SU-DHL-6 (cell line): ENCODE results near the gene SPTLC2.
"Not testable (repeated sequence)": the region's sequence is repeated elsewhere in the genome, so short reads cannot be mapped to it uniquely, and the experiment has no call there.

Experiments
- H2AFZ ChIP-seq: fragments of 200-600 bp; sonication (generic); 2 replicates; pipeline ENCODE4 v1.6.1; 2014; ENCODE audit warnings: low read depth, mild to moderate bottlenecking, moderate library complexity, mixed read lengths, antibody characterized with exemption, low read length; ENCODE audit not compliant: severe bottlenecking
- H3F3A ChIP-seq: fragments of 200-600 bp; shearing (Covaris generic); 2 replicates; pipeline ENCODE4 v1.6.0; 2016; ENCODE audit warnings: antibody characterized with exemption, mild to moderate bottlenecking; ENCODE audit not compliant: insufficient read depth
- H3K27ac ChIP-seq: fragments of 200-600 bp; sonication (generic); 2 replicates; pipeline ENCODE4 v1.5.1; 2016; ENCODE audit warnings: low read depth, mild to moderate bottlenecking, low read length, moderate library complexity, mixed read lengths
- H3K27me3 ChIP-seq: fragments of 200-600 bp; sonication (generic), shearing (Covaris generic); 2 replicates; pipeline ENCODE4 v1.6.0; 2014; ENCODE audit warnings: mild to moderate bottlenecking, low read length
- H3K36me3 ChIP-seq: fragments of 200-600 bp; sonication (generic); 2 replicates; pipeline ENCODE4 v1.6.1; 2014; ENCODE audit warnings: mild to moderate bottlenecking, low read length, mixed read lengths
- H3K4me2 ChIP-seq: fragments of 300-600, 200-600 bp; shearing (Covaris generic), sonication (generic); 2 replicates; pipeline ENCODE4 v1.6.0; 2014; ENCODE audit warnings: low read length, low read depth, mild to moderate bottlenecking; ENCODE audit not compliant: poor library complexity, severe bottlenecking
- H3K4me3 ChIP-seq: fragments of 200-600 bp; sonication (generic); 2 replicates; pipeline ENCODE4 v1.5.1; 2014; ENCODE audit warnings: antibody characterized with exemption, low read length, mild to moderate bottlenecking, mixed read lengths; ENCODE audit not compliant: insufficient read depth, poor library complexity, severe bottlenecking
- H3K79me2 ChIP-seq: fragments of 200-600 bp; sonication (generic); 2 replicates; pipeline ENCODE4 v1.6.1; 2014; ENCODE audit warnings: mild to moderate bottlenecking, low read length, moderate library complexity; ENCODE audit not compliant: insufficient read depth
- H3K9ac ChIP-seq: fragments of 200-600 bp; sonication (generic); 2 replicates; pipeline ENCODE4 v1.7.0; 2014; ENCODE audit warnings: mild to moderate bottlenecking, low read length
- H3K9me2 ChIP-seq: fragments of 200-600 bp; sonication (generic); replicated peaks from 2 replicates; pipeline ENCODE4 v1.6.1; 2014; ENCODE audit warnings: low read length; ENCODE audit not compliant: insufficient read depth
- H3K9me3 ChIP-seq: fragments of 200-600 bp; sonication (generic); 2 replicates; pipeline ENCODE4 v1.6.1; 2014; ENCODE audit warnings: low read length, mixed read lengths; ENCODE audit not compliant: insufficient read depth
- H4K20me1 ChIP-seq: fragments of 200-600 bp; sonication (generic); 2 replicates; pipeline ENCODE4 v1.6.1; 2014; ENCODE audit warnings: low read depth, mild to moderate bottlenecking, antibody characterized with exemption, low read length, moderate library complexity, mixed read lengths
- EZH2phosphoT487 ChIP-seq: fragments of 200-600 bp; sonication (generic), shearing (Covaris generic); conservative IDR thresholded peaks from 2 replicates; pipeline ENCODE4 v1.6.1; 2018; ENCODE audit warnings: mild to moderate bottlenecking, antibody characterized with exemption, low read length, moderate library complexity, mixed read lengths
- TF ChIP-seq, protein P1 (sequence below): fragments of 200-600 bp; sonication (generic); IDR thresholded peaks from one replicate; pipeline ENCODE4 v1.5.1; 2017; ENCODE audit warnings: antibody characterized with exemption, mild to moderate bottlenecking, low read length, moderate library complexity; ENCODE audit not compliant: insufficient read depth, poor library complexity, severe bottlenecking

The SPTLC2 gene

GRCh38 chr14:77531071-77531470, 85.4 kb downstream of the SPTLC2 start:
- Histone ChIP-seq H3K4me3 (no peak overlapping the region), H3K4me2 (no peak overlapping the region), H3K27ac (no peak overlapping the region)

GRCh38 chr14:77529963-77530362, 86.5 kb downstream of the SPTLC2 start:
- TF ChIP-seq, protein P1, sequence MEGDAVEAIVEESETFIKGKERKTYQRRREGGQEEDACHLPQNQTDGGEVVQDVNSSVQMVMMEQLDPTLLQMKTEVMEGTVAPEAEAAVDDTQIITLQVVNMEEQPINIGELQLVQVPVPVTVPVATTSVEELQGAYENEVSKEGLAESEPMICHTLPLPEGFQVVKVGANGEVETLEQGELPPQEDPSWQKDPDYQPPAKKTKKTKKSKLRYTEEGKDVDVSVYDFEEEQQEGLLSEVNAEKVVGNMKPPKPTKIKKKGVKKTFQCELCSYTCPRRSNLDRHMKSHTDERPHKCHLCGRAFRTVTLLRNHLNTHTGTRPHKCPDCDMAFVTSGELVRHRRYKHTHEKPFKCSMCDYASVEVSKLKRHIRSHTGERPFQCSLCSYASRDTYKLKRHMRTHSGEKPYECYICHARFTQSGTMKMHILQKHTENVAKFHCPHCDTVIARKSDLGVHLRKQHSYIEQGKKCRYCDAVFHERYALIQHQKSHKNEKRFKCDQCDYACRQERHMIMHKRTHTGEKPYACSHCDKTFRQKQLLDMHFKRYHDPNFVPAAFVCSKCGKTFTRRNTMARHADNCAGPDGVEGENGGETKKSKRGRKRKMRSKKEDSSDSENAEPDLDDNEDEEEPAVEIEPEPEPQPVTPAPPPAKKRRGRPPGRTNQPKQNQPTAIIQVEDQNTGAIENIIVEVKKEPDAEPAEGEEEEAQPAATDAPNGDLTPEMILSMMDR = no peak
- no peak for TF ChIP-seq EZH2phosphoT487
- no peak overlapping the region for H3K4me2 ChIP-seq
- no peaks in the 10 kb centered on the region for H3K79me2 ChIP-seq
- H3K4me3 ChIP-seq = no peak overlapping the region
- no peaks in the 10 kb centered on the region for H3K9me2 ChIP-seq
- no peaks in the 10 kb centered on the region for H3K9me3 ChIP-seq
- no peaks in the 10 kb centered on the region for H3K27me3 ChIP-seq
- H3K9ac ChIP-seq = no peak overlapping the region
- no peaks in the 10 kb centered on the region for H3K36me3 ChIP-seq
- H3F3A ChIP-seq = peaks cover 8% of the 10 kb centered on the region; the same call in 1 of the 2 replicates
- no peak overlapping the region for H3K27ac ChIP-seq
- no peak overlapping the region for H2AFZ ChIP-seq
- no peaks in the 10 kb centered on the region for H4K20me1 ChIP-seq

More at GRCh38 chr14:77531071-77531470, 85.4 kb downstream of the SPTLC2 start:
- H2AFZ ChIP-seq = no peak overlapping the region
- H3K9me3 ChIP-seq = no peaks in the 10 kb centered on the region
- no peaks in the 10 kb centered on the region for H3K9me2 ChIP-seq
- H4K20me1 ChIP-seq = no peaks in the 10 kb centered on the region
- H3K36me3 ChIP-seq = no peaks in the 10 kb centered on the region
- TF ChIP-seq, protein P1 = no peak
- TF ChIP-seq EZH2phosphoT487 = no peak
- no peaks in the 10 kb centered on the region for H3K79me2 ChIP-seq
- H3K27me3 ChIP-seq = no peaks in the 10 kb centered on the region
- no peak overlapping the region for H3K9ac ChIP-seq
- peaks cover 6% of the 10 kb centered on the region; the same call in 1 of the 2 replicates for H3F3A ChIP-seq

DNA sequence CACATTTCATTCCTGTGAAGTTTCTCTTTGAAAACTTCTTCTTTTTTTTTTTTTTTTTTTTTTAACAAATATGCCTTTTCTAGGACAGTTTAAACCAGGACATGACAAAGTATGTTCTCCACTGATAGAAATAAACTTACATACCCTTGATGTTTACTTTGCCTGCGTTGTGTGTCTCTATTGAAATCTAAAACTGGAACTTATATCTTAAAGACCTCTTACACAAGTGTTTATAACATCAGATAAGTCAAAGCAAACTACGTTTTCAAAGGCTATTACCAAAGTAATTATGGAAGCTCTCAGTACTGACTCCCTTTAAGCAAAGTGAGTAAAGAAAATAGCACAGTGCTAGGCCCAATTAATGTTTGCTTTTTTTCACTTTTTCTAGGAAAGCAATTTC, 87.2 kb downstream of the SPTLC2 start:
- H3K79me2 ChIP-seq = no peaks in the 10 kb centered on the region
- H3K4me3 ChIP-seq = no peak overlapping the region

GRCh38 chr14:77528701-77529100, 87.7 kb downstream of the SPTLC2 start:
- H3K79me2 ChIP-seq, H3K4me3 ChIP-seq, H4K20me1 ChIP-seq, H2AFZ ChIP-seq, H3K9me3 ChIP-seq, H3K9ac ChIP-seq, H3F3A ChIP-seq, H3K27ac ChIP-seq, H3K36me3 ChIP-seq, H3K27me3 ChIP-seq, H3K4me2 ChIP-seq, H3K9me2 ChIP-seq: not testable (repeated sequence)

More for the DNA sequence above, 87.2 kb downstream of the SPTLC2 start:
- Histone ChIP-seq H3K36me3 (no peaks in the 10 kb centered on the region), H2AFZ (no peak overlapping the region), H3K4me2 (no peak overlapping the region), H3K9me2 (no peaks in the 10 kb centered on the region), H3K9ac (no peak overlapping the region), H3K9me3 (no peaks in the 10 kb centered on the region), H4K20me1 (no peaks in the 10 kb centered on the region), H3K27ac (no peak overlapping the region), H3K27me3 (no peaks in the 10 kb centered on the region), H3F3A (peaks cover 8% of the 10 kb centered on the region; the same call in 1 of the 2 replicates)
- TF ChIP-seq, protein P1 = no peak
- no peak for TF ChIP-seq EZH2phosphoT487
